Neural cell (in vitro differentiated cells): Measurements from ENCODE around the gene SCUBE1.

Experiments
- CTCF ChIP-seq: fragments of 450-650 bp; IDR thresholded peaks from 2 replicates; pipeline ENCODE4 v1.5.1; 2014; ENCODE audit warnings: antibody characterized with exemption, mild to moderate bottlenecking, moderate library complexity; ENCODE audit not compliant: poor library complexity, severe bottlenecking
- EP300 ChIP-seq: fragments of 450-650 bp; conservative IDR thresholded peaks from 2 replicates; pipeline ENCODE4 v1.6.1; 2014; ENCODE audit warnings: antibody characterized with exemption, mild to moderate bottlenecking, moderate library complexity; ENCODE audit not compliant: poor library complexity, severe bottlenecking
- EZH2 ChIP-seq: fragments of 200-600, 300-800 bp; shearing (Covaris generic), sonication (generic); IDR thresholded peaks from 2 replicates; pipeline ENCODE4 v1.6.1; 2014; ENCODE audit warnings: antibody characterized with exemption, low read length, borderline replicate concordance, mild to moderate bottlenecking; ENCODE audit not compliant: insufficient read depth, poor library complexity, severe bottlenecking
- MXI1 ChIP-seq: fragments of 450-650 bp; conservative IDR thresholded peaks from 2 replicates; pipeline ENCODE4 v1.6.1; 2014; ENCODE audit warnings: antibody characterized with exemption, mild to moderate bottlenecking; ENCODE audit not compliant: poor library complexity, severe bottlenecking
- POLR2AphosphoS5 ChIP-seq: IDR thresholded peaks from 2 replicates; pipeline ENCODE4 v1.6.1; 2012
- RAD21 ChIP-seq: fragments of 450-650 bp; conservative IDR thresholded peaks from 2 replicates; pipeline ENCODE4 v1.6.1; 2014; ENCODE audit warnings: antibody characterized with exemption, mild to moderate bottlenecking, moderate library complexity
- REST ChIP-seq: IDR thresholded peaks from 2 replicates; pipeline ENCODE4 v1.6.1; 2012; ENCODE audit warnings: borderline replicate concordance
- TAF1 ChIP-seq: IDR thresholded peaks from 2 replicates; pipeline ENCODE4 v1.6.1; 2012; ENCODE audit warnings: low read depth

GRCh38 chr22:43174941-43175531 is 168.1 kb downstream of the SCUBE1 start:
- TF ChIP-seq CTCF (no peak), POLR2AphosphoS5 (no peak), REST (no peak), EZH2 (no peak), TAF1 (no peak), RAD21 (no peak), MXI1 (no peak), EP300 (no peak)
